H1 (cell line): ENCODE measurements around the gene MCCD1. TPM values are rescaled to one million over a fixed set of nuclear protein-coding genes. Genes with fewer than 3 reads are reported as not detected.

Experiments
- SIN3A ChIP-seq, 2 experiments: IDR thresholded peaks in 1 of 2; conservative IDR thresholded peaks in 1 of 2; 2 replicates each; pipeline ENCODE4 v1.6.1; 2011 to 2012; ENCODE audit warnings: low read length in 2 of 2, improper control_type of control experiment in 1 of 2, low read depth in 1 of 2, mild to moderate bottlenecking in 1 of 2
- SIRT6 ChIP-seq: IDR thresholded peaks from one replicate; pipeline ENCODE4 v1.7.1; 2012; ENCODE audit warnings: low read length, inconsistent platforms
- polyA plus RNA-seq, 7 experiments: library from polyadenylated mRNA; depleted of rRNA in 3 of 7; stranded (reverse) in 5 of 7; unstranded in 2 of 7; fragments of >200 nt in 5 of 7; fragments of 200-250 nt in 2 of 7; gene quantifications; 1 replicate in 5 of 7; 2 replicates in 1 of 7; 4 replicates in 1 of 7; pipeline versions ENCODE4 v1.2.1 to v1.2.3, GENCODE V29; 2011 to 2013; ENCODE audit warnings: missing spikeins in 2 of 7, mixed read lengths in 2 of 7
- total RNA-seq: library from RNA; stranded (reverse); fragmentation: NEBNext Ultra II Directional; extraction: Animal tissue kit (Norgen Biotek cat#: 25700); gene quantifications from 2 replicates; pipeline ENCODE4 v1.2.1, GENCODE V29; 2021
- TF ChIP-seq, protein P1 (sequence below): fragments of 300-600 bp; sonication (generic); IDR thresholded peaks from 2 replicates; pipeline ENCODE4 v1.7.1; 2012; ENCODE audit warnings: low read length, moderate library complexity, mild to moderate bottlenecking, inconsistent platforms; ENCODE audit not compliant: insufficient replicate concordance

The MCCD1 gene
- total and polyA plus RNA-seq, 2 of the 8 experiments (the other 6 are each of a cell fraction or from before 2014, with no cell fraction given): not detected

GRCh38 chr6:31556307-31556706, 27.5 kb downstream of the MCCD1 start (continued):
- TF ChIP-seq SIRT6 (no peak), SIN3A (conservative IDR thresholded peaks at IDR 0.05 in 1 of 2, IDR thresholded peaks at IDR 0.05 in 1 of 2; ENCODE audit: low read depth in 1 of 2, low read length in 2 of 2) (no peak)
- TF ChIP-seq, protein P1, sequence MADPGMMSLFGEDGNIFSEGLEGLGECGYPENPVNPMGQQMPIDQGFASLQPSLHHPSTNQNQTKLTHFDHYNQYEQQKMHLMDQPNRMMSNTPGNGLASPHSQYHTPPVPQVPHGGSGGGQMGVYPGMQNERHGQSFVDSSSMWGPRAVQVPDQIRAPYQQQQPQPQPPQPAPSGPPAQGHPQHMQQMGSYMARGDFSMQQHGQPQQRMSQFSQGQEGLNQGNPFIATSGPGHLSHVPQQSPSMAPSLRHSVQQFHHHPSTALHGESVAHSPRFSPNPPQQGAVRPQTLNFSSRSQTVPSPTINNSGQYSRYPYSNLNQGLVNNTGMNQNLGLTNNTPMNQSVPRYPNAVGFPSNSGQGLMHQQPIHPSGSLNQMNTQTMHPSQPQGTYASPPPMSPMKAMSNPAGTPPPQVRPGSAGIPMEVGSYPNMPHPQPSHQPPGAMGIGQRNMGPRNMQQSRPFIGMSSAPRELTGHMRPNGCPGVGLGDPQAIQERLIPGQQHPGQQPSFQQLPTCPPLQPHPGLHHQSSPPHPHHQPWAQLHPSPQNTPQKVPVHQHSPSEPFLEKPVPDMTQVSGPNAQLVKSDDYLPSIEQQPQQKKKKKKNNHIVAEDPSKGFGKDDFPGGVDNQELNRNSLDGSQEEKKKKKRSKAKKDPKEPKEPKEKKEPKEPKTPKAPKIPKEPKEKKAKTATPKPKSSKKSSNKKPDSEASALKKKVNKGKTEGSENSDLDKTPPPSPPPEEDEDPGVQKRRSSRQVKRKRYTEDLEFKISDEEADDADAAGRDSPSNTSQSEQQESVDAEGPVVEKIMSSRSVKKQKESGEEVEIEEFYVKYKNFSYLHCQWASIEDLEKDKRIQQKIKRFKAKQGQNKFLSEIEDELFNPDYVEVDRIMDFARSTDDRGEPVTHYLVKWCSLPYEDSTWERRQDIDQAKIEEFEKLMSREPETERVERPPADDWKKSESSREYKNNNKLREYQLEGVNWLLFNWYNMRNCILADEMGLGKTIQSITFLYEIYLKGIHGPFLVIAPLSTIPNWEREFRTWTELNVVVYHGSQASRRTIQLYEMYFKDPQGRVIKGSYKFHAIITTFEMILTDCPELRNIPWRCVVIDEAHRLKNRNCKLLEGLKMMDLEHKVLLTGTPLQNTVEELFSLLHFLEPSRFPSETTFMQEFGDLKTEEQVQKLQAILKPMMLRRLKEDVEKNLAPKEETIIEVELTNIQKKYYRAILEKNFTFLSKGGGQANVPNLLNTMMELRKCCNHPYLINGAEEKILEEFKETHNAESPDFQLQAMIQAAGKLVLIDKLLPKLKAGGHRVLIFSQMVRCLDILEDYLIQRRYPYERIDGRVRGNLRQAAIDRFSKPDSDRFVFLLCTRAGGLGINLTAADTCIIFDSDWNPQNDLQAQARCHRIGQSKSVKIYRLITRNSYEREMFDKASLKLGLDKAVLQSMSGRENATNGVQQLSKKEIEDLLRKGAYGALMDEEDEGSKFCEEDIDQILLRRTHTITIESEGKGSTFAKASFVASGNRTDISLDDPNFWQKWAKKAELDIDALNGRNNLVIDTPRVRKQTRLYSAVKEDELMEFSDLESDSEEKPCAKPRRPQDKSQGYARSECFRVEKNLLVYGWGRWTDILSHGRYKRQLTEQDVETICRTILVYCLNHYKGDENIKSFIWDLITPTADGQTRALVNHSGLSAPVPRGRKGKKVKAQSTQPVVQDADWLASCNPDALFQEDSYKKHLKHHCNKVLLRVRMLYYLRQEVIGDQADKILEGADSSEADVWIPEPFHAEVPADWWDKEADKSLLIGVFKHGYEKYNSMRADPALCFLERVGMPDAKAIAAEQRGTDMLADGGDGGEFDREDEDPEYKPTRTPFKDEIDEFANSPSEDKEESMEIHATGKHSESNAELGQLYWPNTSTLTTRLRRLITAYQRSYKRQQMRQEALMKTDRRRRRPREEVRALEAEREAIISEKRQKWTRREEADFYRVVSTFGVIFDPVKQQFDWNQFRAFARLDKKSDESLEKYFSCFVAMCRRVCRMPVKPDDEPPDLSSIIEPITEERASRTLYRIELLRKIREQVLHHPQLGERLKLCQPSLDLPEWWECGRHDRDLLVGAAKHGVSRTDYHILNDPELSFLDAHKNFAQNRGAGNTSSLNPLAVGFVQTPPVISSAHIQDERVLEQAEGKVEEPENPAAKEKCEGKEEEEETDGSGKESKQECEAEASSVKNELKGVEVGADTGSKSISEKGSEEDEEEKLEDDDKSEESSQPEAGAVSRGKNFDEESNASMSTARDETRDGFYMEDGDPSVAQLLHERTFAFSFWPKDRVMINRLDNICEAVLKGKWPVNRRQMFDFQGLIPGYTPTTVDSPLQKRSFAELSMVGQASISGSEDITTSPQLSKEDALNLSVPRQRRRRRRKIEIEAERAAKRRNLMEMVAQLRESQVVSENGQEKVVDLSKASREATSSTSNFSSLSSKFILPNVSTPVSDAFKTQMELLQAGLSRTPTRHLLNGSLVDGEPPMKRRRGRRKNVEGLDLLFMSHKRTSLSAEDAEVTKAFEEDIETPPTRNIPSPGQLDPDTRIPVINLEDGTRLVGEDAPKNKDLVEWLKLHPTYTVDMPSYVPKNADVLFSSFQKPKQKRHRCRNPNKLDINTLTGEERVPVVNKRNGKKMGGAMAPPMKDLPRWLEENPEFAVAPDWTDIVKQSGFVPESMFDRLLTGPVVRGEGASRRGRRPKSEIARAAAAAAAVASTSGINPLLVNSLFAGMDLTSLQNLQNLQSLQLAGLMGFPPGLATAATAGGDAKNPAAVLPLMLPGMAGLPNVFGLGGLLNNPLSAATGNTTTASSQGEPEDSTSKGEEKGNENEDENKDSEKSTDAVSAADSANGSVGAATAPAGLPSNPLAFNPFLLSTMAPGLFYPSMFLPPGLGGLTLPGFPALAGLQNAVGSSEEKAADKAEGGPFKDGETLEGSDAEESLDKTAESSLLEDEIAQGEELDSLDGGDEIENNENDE: no peak
